Keratinocyte (primary cell): ENCODE data around the gene ILK. TPM values are rescaled to one million over a fixed set of nuclear protein-coding genes. Genes with fewer than 3 reads are reported as not detected.
A peak's percentile ranks its signal among the peaks of the same experiment; 100 is the strongest.

ENCODE experiments used
- DNase-seq: peaks from one replicate; pipeline ENCODE4 v3.0.0-alpha.2; 2011; ENCODE audit warnings: low read depth, missing footprints, low spot score
- FAIRE-seq: peaks from 2 replicates; lab custom pipeline; 2011; peaks lifted over from hg19 to GRCh38; lab: Jason Lieb, UNC
- H2AFZ ChIP-seq: 2 replicates; pipeline ENCODE4 v1.6.0; 2012; ENCODE audit warnings: low read length, control low read depth, inconsistent platforms; ENCODE audit not compliant: control insufficient read depth
- H3K27ac ChIP-seq: 2 replicates; pipeline ENCODE4 v1.5.1; 2011; ENCODE audit warnings: low read length; ENCODE audit not compliant: control insufficient read depth, insufficient read depth
- H3K27me3 ChIP-seq: 3 replicates; pipeline ENCODE4 v1.6.0; 2011; ENCODE audit warnings: low read length; ENCODE audit not compliant: control insufficient read depth, insufficient read depth; ENCODE audit errors: extremely low read depth
- H3K36me3 ChIP-seq, 2 experiments: 2 replicates in 1 of 2; 3 replicates in 1 of 2; pipeline ENCODE4 v1.5.1; 2011; ENCODE audit warnings: low read length in 2 of 2, mild to moderate bottlenecking in 1 of 2; ENCODE audit not compliant: control insufficient read depth in 2 of 2, insufficient read depth in 2 of 2; ENCODE audit errors: extremely low read depth in 1 of 2
- H3K4me1 ChIP-seq: 3 replicates; pipeline ENCODE4 v1.5.1; 2011; ENCODE audit warnings: low read length; ENCODE audit not compliant: control insufficient read depth, insufficient read depth; ENCODE audit errors: extremely low read depth
- H3K4me2 ChIP-seq: 3 replicates; pipeline ENCODE4 v1.6.0; 2011; ENCODE audit warnings: low read depth, low read length; ENCODE audit not compliant: control insufficient read depth, insufficient read depth; ENCODE audit errors: extremely low read depth
- H3K4me3 ChIP-seq, 3 experiments: fragments of 200-600 bp in 1 of 3; sonication (generic) in 1 of 3; 2 replicates in 2 of 3; 3 replicates in 1 of 3; pipeline ENCODE4 v1.5.1; 2011 to 2016; ENCODE audit warnings: low read length in 3 of 3, mild to moderate bottlenecking in 3 of 3, control low read depth in 2 of 3, inconsistent platforms in 1 of 3, low read depth in 1 of 3, mixed read lengths in 1 of 3, mixed run types in 1 of 3, moderate library complexity in 1 of 3; ENCODE audit not compliant: control insufficient read depth in 2 of 3, insufficient read depth in 2 of 3; ENCODE audit errors: extremely low read depth in 1 of 3
- H3K79me2 ChIP-seq: 2 replicates; pipeline ENCODE4 v1.6.0; 2012; ENCODE audit warnings: low read length; ENCODE audit not compliant: control insufficient read depth, insufficient read depth
- H3K9ac ChIP-seq: 3 replicates; pipeline ENCODE4 v1.6.0; 2011; ENCODE audit warnings: low read length; ENCODE audit not compliant: control insufficient read depth, insufficient read depth; ENCODE audit errors: extremely low read depth
- H3K9me1 ChIP-seq: 3 replicates; pipeline ENCODE4 v1.6.0; 2011; ENCODE audit warnings: low read length; ENCODE audit not compliant: control insufficient read depth, insufficient read depth; ENCODE audit errors: extremely low read depth
- H3K9me3 ChIP-seq: 2 replicates; pipeline ENCODE4 v1.5.1; 2012; ENCODE audit warnings: low read depth, low read length; ENCODE audit not compliant: control insufficient read depth
- H4K20me1 ChIP-seq: 3 replicates; pipeline ENCODE4 v1.6.0; 2011; ENCODE audit warnings: low read length; ENCODE audit not compliant: control insufficient read depth, insufficient read depth; ENCODE audit errors: extremely low read depth
- EZH2 ChIP-seq: IDR thresholded peaks from one replicate; pipeline ENCODE4 v1.6.1; 2012; ENCODE audit warnings: inconsistent platforms, mild to moderate bottlenecking, low read length, moderate library complexity
- dilution Hi-C: fragments of 300-500 bp; cut with MboI; formaldehyde crosslinking; loops from one replicate; pipeline ENCODE4 v1.7.0; 2020; ENCODE audit warnings: low sequenced_read_pairs; ENCODE audit not compliant: extremely low pct_ligation_motif_present
- polyA plus RNA-seq, 5 experiments: library from polyadenylated mRNA; depleted of rRNA in 3 of 5; stranded (reverse) in 3 of 5; stranded (forward) in 1 of 5; unstranded in 1 of 5; fragments of >200 nt; gene quantifications; 1 replicate in 1 of 5; 2 replicates in 3 of 5; 3 replicates in 1 of 5; pipeline versions ENCODE4 v1.2.1 to v1.2.3, GENCODE V29; 2011 to 2012; ENCODE audit warnings: missing spikeins in 2 of 5, low read depth in 1 of 5, low replicate concordance in 1 of 5
- TF ChIP-seq, protein P1 (sequence below), 3 experiments: IDR thresholded peaks in 1 of 3; conservative IDR thresholded peaks in 1 of 3; optimal IDR thresholded peaks in 1 of 3; 2 replicates in 2 of 3; 3 replicates in 1 of 3; pipeline versions ENCODE3 to v1.5.1; 2011; ENCODE audit warnings: low read length in 3 of 3, mild to moderate bottlenecking in 3 of 3, moderate library complexity in 2 of 3, control low read depth in 1 of 3, inconsistent platforms in 1 of 3; ENCODE audit not compliant: insufficient read depth in 2 of 3; ENCODE audit errors: extremely low read depth in 1 of 3

The ILK gene
- polyA plus RNA-seq, 1 donor (not counting 4 experiments of a cell fraction or from before 2014, with no cell fraction given) = 117 TPM

- H3K4me3 ChIP-seq = peak within 1 kb of the TSS; percentile 70 to 83 (median 73)
- no peaks in the 10 kb centered on the region for H4K20me1 ChIP-seq
- H3K4me2 ChIP-seq = peak within 1 kb of the TSS; percentile 81
- no peaks in the 10 kb centered on the region for H3K9me3 ChIP-seq
- peak within 1 kb of the TSS; percentile 82 for H2AFZ ChIP-seq
- TF ChIP-seq, protein P1, sequence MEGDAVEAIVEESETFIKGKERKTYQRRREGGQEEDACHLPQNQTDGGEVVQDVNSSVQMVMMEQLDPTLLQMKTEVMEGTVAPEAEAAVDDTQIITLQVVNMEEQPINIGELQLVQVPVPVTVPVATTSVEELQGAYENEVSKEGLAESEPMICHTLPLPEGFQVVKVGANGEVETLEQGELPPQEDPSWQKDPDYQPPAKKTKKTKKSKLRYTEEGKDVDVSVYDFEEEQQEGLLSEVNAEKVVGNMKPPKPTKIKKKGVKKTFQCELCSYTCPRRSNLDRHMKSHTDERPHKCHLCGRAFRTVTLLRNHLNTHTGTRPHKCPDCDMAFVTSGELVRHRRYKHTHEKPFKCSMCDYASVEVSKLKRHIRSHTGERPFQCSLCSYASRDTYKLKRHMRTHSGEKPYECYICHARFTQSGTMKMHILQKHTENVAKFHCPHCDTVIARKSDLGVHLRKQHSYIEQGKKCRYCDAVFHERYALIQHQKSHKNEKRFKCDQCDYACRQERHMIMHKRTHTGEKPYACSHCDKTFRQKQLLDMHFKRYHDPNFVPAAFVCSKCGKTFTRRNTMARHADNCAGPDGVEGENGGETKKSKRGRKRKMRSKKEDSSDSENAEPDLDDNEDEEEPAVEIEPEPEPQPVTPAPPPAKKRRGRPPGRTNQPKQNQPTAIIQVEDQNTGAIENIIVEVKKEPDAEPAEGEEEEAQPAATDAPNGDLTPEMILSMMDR (optimal IDR thresholded peaks at IDR 0.05 in 1 of 3, IDR thresholded peaks at IDR 0.05 in 1 of 3, conservative IDR thresholded peaks at IDR 0.05 in 1 of 3; ENCODE audit: extremely low read depth in 1 of 3, insufficient read depth in 2 of 3, low read length in 3 of 3) = peak; percentile 35 to 77 (median 50)
- TF ChIP-seq EZH2 = no peak
- H3K36me3 ChIP-seq = peaks cover 48 to 60% of the 10 kb centered on the region in 2 experiments
- peak within 1 kb of the TSS; percentile 86 for H3K27ac ChIP-seq
- no peaks in the 10 kb centered on the region for H3K27me3 ChIP-seq
- FAIRE-seq = peak; percentile 57
- dilution Hi-C loops = no loop called here
- peaks cover 17% of the 10 kb centered on the region for H3K4me1 ChIP-seq
- H3K9ac ChIP-seq = peak within 1 kb of the TSS; percentile 84
- H3K79me2 ChIP-seq = peaks cover 28% of the 10 kb centered on the region
- DNase-seq = peak; percentile 54
- H3K9me1 ChIP-seq = no peaks in the 10 kb centered on the region
These were observed 8.9 kb downstream of the ILK start, which contains the start of gene TAF10 for GRCh38 chr11:6612213-6613041. TSS of gene TAF10 (minus strand) at chr11:6612216. CDS start at chr11:6612189, 27 bp downstream.

DNA sequence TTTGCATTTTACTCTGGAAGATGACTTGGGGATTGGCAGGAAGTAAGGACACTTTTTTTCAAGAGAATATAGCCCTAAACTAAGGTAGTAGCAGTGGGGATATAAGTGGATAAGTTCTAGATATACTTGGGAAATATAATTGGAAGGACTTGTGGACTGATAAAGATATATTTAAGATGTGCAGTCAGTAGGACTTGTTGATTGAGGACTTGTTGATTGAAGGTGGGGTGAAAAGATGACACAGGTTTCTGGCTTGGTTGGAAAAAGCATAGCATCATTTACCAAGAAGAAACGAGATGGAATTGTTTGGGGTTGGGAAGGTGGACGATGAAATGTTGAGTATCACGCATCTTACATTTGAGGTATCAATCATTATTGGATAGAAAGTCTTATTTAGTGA lies 9.9 kb downstream of the ILK start:
- H3K79me2 ChIP-seq = peaks cover 19% of the 10 kb centered on the region
- peaks cover 42 to 51% of the 10 kb centered on the region in 2 experiments for H3K36me3 ChIP-seq
- H3K9ac ChIP-seq = no peak overlapping the region
- dilution Hi-C loops = no loop called here
- H4K20me1 ChIP-seq = no peaks in the 10 kb centered on the region
- H3K9me3 ChIP-seq = no peaks in the 10 kb centered on the region
- peak overlapping the region; percentile 86 for H3K27ac ChIP-seq
- peaks cover 24% of the 10 kb centered on the region for H3K4me1 ChIP-seq
- no peaks in the 10 kb centered on the region for H3K9me1 ChIP-seq
- FAIRE-seq (no peak), DNase-seq (no peak)
- H3K4me3 ChIP-seq = no peak overlapping the region
- TF ChIP-seq, protein P1 (optimal IDR thresholded peaks at IDR 0.05 in 1 of 3, IDR thresholded peaks at IDR 0.05 in 1 of 3, conservative IDR thresholded peaks at IDR 0.05 in 1 of 3; ENCODE audit: extremely low read depth in 1 of 3, insufficient read depth in 2 of 3, low read length in 3 of 3) = no peak
- no peak for TF ChIP-seq EZH2
- no peak overlapping the region for H3K4me2 ChIP-seq
- no peaks in the 10 kb centered on the region for H3K27me3 ChIP-seq
- H2AFZ ChIP-seq = no peak overlapping the region
